CD4-positive, alpha-beta T cell treated with Interleukin-1 beta for 1 hour (primary cell): ENCODE measurements around the gene GALNT14.

ENCODE experiments used
- DNase-seq, 2 donors: peaks; one replicate each; pipeline ENCODE4 v3.0.0-alpha.2; 2020 to 2022

GALNT14 gene

GRCh38 chr2:30880516-30880915 is 257.7 kb downstream of the GALNT14 start:
- no peak for DNase-seq

- DNase-seq: no peak
Measured at GRCh38 chr2:30877833-30878232, 260.4 kb downstream of the GALNT14 start.

- DNase-seq: no peak
Measured at GRCh38 chr2:30872797-30873196, 265.4 kb downstream of the GALNT14 start.

- DNase-seq: no peak
Measured at GRCh38 chr2:30871980-30872789, 266.1 kb downstream of the GALNT14 start.

- no peak for DNase-seq
Measured at GRCh38 chr2:30871440-30871839, 266.8 kb downstream of the GALNT14 start.

- DNase-seq: no peak
Measured at GRCh38 chr2:30869988-30870387, 268.3 kb downstream of the GALNT14 start.

GRCh38 chr2:30867385-30867784 is 270.9 kb downstream of the GALNT14 start:
- no peak for DNase-seq

- no peak for DNase-seq
Measured at GRCh38 chr2:30866974-30867373, 271.3 kb downstream of the GALNT14 start.

- no peak for DNase-seq
Measured at GRCh38 chr2:30865892-30866681, 272.2 kb downstream of the GALNT14 start.

- no peak for DNase-seq
Measured at GRCh38 chr2:30865243-30865642, 273.0 kb downstream of the GALNT14 start.

GRCh38 chr2:30862054-30862651 is 276.1 kb downstream of the GALNT14 start:
- peak; percentile 45 to 49 for DNase-seq

- DNase-seq: no peak
Measured at GRCh38 chr2:30860726-30861125, 277.5 kb downstream of the GALNT14 start.
